AG10803 (cell line): ENCODE data around the gene TNRC18.

ENCODE experiments used
- DNase-seq: peaks from one replicate; pipeline ENCODE4 v3.0.0; 2010; ENCODE audit warnings: low read depth
- H3K4me3 ChIP-seq: 2 replicates; pipeline ENCODE4 v1.5.1; 2011; ENCODE audit warnings: mild to moderate bottlenecking, low read length, control low read depth
- CTCF ChIP-seq: conservative IDR thresholded peaks from 2 replicates; pipeline ENCODE4 v1.5.1; 2011; ENCODE audit warnings: mild to moderate bottlenecking, low read length, control low read depth, inconsistent platforms

TNRC18 gene

GRCh38 chr7:5349005-5349380 is 74.6 kb downstream of the TNRC18 start:
- no peak for DNase-seq
- no peak overlapping the region for H3K4me3 ChIP-seq
- no peak for TF ChIP-seq CTCF

GRCh38 chr7:5348134-5349004 is 75.3 kb downstream of the TNRC18 start:
- no peak for DNase-seq
- TF ChIP-seq CTCF: no peak
- H3K4me3 ChIP-seq: no peak overlapping the region

- DNase-seq: no peak
- TF ChIP-seq CTCF: no peak
- H3K4me3 ChIP-seq: no peak overlapping the region
Observed at GRCh38 chr7:5345671-5346070, 78.0 kb downstream of the TNRC18 start.

- no peak for DNase-seq
Observed at GRCh38 chr7:5345171-5345570, 78.5 kb downstream of the TNRC18 start.

GRCh38 chr7:5344342-5344741 is 79.3 kb downstream of the TNRC18 start:
- DNase-seq: no peak
- TF ChIP-seq CTCF: no peak
- H3K4me3 ChIP-seq: no peak overlapping the region

More at GRCh38 chr7:5345171-5345570, 78.5 kb downstream of the TNRC18 start:
- TF ChIP-seq CTCF: no peak
- H3K4me3 ChIP-seq: no peak overlapping the region

GRCh38 chr7:5343884-5344283 is 79.8 kb downstream of the TNRC18 start:
- no peak for TF ChIP-seq CTCF
- H3K4me3 ChIP-seq: no peak overlapping the region

GRCh38 chr7:5342631-5343030 is 81.0 kb downstream of the TNRC18 start:
- H3K4me3 ChIP-seq: no peak overlapping the region
- no peak for TF ChIP-seq CTCF
- no peak for DNase-seq

More at GRCh38 chr7:5343884-5344283, 79.8 kb downstream of the TNRC18 start:
- no peak for DNase-seq
